Right hindlimb (tissue), 1 donor: ENCODE data around the gene KIAA1958.

Source experiments
- DNase-seq: peaks from one replicate; pipeline ENCODE4 v3.0.0-alpha.2; 2018

The KIAA1958 gene

DNA sequence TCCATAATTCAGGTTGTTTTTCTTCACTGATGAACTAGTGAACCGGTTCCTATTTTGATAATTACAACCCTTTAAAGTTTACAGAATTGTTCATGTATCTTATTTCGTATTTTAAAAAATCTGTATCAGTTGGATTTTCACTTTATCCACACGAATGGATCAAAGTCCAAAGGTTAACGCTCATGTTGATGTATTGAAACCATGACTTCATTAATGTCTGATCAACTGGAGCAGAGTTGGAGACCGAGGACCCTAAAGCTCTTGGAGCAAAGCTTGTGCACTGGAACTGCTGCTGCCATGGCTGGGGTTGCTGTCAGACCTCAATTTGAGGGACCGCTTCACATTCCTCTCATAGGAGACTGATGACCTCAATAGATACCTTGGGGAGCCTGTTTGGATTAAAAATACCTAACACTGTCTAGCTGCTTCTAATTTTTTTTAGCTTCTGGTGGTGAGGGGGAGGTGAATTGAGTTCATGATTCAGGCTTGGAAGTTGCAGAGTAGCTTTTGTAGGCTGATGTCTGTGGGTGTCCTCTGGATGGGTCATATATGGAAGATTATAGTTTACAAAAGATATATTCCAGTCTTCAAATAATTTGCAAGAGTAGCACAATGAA lies 45.1 kb downstream of the KIAA1958 start:
- no peak for DNase-seq

DNA sequence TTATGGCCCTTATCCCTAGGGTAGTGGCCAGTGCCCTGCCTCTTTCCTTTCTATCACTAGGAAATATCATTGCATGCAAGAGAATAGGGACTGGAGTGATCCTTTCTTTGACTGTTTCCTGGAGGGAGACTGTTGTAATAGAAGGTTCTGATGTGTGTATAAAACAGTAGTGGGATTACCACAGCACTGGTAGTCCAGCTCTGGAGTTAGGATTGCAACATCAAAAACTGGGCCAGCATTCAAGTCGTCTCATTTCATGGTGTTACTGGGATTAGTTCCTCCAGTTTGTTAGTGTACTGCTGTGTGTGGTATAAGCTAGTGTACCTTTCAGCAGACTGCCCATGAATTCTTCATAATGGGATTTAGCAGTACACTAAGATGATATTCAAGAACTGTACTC lies 45.8 kb downstream of the KIAA1958 start:
- no peak for DNase-seq

DNA sequence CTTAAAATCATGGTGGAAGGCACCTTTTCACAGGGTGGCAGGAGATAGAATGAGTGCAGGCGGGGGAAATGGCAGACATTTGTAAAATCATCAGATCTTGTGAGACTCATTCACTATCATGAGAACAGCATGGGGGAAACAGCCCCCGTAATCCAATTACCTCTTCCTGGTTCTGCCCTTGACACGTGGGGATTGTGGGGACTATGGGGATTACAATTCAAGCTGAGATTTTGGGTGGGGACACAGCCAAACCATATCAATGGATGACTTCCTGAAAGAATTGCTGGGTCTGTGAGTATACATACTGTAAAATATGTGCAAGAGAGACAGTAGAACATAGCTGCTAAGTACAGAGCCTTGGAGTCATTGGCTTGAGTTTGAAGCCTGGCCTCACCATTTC lies 47.0 kb downstream of the KIAA1958 start:
- DNase-seq = no peak

DNA sequence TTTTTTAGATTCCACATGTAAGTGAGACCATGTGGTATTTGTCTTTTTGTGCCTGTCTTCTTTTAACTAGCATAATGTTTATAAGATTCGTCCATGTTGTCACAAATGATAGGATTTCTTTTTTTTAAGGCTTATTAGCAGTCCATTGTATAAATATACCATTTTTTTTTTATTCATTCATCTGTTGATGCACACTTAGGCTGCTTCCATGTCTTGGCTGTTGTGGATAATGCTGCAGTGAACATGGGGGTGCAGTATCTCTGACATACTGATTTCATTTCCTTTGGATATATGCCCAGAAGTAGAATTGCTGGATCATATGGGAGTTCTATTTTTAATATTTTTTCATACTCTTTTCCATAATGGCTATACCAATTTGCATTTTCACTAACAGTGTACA lies 48.7 kb downstream of the KIAA1958 start:
- DNase-seq = no peak

DNA sequence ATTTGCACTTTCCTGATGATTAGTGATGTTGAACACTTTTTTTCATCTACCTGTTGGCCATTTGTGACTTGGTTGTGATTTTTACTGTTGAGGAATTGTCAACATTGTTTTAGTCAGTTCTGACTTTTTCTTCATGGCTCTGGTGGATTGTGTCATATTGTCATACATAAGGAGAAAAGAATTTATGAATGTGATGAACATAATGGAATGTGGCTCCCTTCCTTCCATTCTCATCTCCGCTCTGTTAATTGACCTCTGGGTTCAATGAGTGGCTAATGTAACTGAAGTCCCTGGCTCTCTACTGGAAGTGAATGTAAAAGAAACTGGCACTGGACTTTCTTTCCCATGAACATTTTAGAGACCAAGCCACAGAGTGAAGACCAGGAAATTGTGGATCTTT lies 49.2 kb downstream of the KIAA1958 start:
- no peak for DNase-seq

DNA sequence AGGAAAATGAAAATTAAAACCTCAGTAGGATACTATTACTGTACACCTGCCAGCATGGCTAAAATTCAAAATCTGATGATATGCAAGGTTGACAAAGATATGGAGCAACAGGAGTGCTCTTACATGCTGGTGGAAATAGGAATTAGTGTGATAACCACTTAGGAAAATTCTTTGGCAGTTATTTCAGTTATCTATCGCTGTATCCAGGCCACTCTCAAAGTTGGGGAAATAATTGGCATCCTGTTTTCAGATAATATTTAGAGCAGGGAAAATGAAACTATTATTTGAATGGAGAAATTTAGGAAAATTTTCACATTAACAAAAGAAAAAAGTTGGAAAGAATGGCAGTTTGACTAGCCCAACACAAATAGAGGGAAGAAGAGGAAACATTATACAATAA lies 50.9 kb downstream of the KIAA1958 start:
- DNase-seq = no peak

DNA sequence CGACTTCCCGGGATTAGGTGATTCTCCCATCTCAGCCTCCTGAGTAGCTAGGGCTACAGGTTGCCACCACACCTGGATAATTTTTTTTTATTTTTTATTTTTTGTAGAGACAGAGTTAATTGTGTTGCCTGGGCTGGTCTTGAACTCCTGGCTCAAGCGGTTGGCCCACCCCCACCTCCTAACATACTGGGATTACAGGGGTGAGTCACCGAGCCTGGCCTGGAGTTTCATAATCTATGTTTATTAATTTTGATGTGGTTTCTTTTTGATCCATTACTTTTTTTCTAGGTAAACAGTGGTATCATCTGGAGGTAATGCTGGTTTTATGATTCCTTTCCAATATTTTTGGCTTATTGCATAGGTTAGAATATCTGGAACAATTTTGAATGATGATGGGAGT lies 54.2 kb downstream of the KIAA1958 start:
- DNase-seq = no peak

DNA sequence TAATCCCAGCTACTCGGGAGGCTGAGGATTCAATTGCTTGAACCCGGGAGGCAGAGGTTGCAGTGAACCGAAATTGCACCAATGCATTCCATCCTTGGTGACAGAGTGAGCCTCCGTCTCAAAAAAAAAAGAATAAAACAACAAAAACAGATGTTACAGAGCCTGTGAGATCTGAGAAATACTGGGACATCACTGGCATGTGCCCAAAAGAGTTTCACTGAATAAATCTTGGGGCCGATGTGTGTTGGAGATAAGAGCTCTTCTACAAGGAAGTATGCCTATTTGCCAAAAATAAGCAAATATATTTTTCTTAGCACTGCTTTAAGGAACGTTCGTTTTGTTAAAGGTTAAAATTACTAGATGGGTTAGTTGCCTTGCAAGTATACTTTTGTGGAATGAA lies 55.1 kb downstream of the KIAA1958 start:
- no peak for DNase-seq

DNA sequence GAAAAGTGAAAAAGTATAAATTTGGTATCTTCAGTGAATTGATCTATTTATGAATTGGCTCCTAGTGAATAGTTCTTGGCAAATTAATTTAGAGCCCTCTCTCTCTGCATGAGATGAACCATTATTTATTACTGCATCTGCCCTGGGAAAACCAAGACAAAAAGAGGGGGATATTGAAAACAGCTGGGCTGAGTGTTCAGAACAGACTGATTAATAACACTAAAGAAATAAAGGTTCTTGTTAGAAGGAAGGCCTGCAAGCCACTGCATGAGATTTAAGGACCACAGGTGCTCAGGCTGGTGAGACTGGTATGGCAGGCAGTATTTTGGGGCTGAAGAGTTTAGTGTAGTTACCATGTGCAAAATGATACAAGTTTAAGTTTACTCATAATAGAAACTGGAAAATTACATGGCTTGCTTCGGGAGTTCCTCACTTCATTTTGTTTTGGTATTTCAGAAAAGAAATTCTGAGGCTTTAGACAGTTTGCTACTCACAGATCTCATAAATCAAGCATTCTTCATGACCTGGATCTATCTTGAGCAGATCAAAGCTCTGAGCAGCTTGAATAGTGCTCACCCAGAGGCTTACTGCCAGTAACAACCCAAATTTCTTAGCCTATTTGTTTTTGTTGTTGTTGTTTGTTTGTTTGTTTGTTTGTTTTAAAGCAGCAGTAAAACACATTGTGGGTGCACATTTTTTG lies 56.1 kb downstream of the KIAA1958 start:
- no peak for DNase-seq

DNA sequence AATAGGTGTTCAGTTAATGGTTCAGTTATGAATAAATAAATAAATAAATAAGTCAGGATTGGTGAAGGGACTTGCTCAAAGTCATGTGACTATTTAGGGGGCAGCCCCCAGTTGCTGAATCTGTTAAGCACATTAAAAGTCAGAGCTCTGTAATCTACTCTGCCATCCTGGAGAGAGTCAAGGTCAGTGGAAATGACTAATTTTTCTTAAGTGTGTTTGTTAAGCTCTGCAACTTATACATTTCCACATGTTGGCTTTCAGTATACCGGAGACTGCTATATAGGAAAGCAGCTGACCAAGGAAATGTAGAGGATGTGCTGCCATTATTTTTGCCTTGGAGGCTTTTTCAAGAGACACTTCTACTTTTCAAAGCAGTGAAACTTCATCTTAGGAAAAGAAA lies 57.9 kb downstream of the KIAA1958 start:
- DNase-seq = no peak

DNA sequence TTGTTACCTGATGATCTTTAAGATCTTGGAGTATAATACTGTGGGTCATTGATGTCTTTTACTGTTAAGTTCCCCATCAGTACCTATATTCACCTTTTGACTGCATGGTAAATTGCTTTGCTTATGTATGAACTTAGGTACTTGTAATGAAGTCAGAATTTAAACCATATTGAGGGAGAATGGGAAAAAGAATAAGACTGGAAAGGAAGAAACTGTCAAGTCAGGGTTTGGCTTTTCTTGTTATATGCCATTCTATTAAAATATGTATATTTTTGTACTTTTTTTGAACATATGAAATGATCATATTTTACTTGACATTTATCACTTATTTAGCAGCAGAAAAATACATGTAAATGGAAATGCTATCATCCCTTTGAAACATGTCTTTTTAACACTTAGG lies 58.6 kb downstream of the KIAA1958 start:
- DNase-seq = no peak

DNA sequence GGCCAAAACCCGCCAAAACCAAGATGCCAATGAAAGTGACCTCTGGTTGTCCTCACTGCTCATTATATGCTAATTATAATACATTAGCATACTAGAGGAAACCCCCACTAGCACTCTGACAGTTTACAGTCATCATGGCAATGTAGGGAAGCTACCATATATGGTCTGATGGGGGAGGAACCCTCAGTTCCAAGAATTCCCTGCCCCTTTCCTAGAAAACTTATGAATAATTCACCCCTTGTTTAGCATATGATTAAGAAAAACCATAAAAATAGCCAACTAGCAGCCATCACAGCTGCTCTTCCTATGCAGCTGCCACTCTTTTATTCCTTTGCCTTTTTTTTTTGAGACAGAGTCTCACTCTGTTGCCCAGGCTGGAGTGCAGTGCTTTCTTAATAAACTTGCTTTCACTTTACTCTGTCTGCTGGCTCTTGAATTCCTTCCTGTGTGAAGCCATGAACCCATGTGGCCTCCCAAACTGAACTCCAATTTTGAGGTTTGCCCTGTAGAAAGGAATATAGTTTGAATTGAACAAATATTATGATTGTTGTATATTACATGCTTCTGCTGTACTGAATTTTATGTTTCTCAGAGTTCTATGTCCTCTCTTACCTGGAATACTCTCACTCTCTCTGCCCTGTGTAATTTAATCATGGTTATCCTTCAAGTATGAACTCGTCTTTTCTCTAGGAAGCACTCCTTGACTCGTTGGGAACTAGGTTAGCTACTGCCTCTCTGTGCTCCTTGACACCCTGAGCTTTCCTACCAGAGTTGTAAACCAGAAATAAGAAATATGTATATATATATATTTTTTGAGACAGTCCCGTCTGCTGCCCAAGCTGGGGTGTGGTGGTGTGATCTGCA lies 59.8 kb downstream of the KIAA1958 start:
- DNase-seq = no peak

DNA sequence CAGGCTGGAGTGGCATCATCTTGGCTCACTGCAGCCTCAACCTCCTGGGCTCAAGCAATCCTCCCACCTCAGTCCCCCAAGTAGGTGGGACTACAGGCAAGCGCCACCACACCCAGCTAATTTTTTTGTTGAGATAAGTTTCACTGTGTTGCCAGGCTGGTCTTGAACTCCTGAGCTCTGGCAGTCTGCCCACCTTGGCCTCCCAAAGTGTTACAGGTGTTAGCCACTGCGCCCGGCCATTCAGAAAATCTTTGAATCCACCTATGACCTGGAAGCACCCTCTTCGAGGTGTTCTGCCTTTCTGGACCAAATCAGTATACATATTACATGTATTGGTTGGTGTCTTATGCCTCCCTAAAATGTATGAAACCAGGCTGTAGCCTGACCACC lies 61.4 kb downstream of the KIAA1958 start:
- no peak for DNase-seq

DNA sequence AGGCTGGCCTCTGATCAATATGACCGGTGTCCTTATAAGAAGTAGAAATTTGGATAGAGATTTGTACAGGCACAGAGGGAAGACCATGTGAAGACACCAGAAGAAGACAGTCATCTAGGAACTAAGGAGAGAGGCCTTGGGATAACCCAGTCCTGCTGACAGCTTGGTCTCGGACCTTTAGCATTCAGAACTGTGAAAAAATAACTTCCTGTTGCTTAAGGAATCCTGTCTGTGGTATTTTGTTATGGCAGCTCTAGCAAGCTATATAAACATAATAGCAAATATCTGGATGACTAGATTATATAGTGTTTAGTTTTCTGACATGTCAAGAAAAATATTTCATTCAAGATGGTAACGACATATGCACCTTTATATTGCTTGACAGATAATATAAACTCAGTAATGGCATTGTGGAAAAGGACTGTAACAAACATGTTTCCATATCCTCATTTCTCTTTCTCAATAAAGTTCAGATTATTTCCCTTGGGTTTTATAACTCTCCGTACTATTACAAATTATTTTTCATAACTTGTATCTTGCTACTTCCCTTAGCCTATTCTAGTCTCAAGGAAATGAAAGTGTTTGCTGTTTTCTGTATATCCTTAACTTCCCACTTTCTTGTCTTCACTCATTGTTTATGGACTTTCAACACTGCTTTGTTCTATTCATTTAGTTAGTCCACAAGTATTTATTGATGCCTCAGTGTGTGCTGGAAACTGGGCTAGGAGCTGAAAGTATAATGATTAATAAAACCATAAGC lies 62.4 kb downstream of the KIAA1958 start:
- DNase-seq = no peak

DNA sequence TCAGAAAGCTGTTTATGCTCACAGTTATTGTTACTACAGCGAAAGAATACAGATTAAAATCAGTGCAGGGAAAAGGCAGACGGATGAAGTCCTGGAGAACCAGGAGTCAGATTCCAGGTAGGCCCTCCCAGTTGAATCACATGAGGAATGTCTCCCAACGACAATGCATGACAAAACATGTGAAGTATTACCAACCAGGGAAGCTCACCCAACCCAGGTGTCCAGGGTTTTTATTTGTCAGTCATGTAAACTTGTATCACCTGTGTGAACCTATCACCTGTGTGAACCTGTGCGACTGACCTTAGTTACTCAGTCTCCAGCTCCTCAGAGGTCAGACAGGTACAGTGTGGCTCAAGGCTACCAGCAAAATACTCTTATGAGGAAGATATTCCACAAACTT lies 63.9 kb downstream of the KIAA1958 start:
- no peak for DNase-seq

DNA sequence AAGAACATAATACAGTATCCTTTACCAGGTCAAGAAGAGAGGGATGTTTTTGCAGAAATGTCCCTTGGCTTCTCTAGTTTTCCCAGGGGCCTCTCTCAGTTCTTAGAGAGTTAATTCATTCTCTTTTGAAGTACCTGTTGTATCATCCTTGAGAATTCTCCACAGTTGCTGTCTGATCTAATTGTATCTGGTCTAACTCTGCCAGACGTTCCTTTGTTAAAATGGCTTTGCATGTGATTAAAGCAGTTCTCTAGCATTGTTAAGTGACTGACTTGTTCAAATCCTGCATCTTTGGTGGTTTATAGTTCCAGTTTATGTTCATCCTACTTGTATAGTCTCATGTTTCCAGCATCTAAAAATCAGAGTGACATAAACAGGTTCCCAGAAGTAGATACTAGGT lies 65.0 kb downstream of the KIAA1958 start:
- DNase-seq = no peak

DNA sequence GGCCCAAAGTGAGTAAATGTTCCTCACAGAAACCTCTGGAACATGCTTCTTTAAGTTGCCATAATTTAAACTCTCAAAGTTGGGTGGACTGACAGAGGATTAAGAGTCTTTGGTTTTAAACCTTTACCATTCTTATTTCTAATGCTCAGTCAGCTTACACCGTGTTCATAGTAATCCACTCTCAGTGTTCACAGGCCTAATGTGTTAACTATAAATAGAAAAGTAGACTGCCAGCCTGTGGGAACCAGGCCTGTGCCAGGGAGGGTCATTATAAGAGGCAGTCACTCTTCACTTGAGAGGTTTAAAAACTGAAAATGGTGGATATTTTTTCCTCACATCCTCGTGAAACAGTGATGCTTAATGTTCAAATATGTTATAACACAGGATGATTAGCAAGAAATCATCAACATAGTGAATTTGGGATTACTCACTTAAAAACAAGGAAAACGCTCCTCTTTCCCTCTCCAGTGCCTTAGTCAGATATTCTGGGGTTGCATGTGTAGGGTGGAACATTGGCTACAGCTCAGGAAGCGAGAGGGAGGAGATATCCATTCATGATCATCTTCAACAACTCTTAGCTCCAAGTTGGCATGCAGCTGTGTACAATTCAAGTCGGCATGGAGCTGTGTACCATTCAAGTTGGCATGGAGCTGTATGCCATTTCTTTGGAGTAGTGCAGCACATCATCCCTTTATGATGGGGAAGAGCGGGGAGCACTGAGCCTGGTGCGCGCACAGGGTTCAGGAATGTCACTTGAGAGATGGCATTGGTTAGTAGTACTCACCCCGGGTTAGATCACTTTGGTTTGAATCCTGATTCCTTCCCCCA lies 65.8 kb downstream of the KIAA1958 start:
- no peak for DNase-seq

DNA sequence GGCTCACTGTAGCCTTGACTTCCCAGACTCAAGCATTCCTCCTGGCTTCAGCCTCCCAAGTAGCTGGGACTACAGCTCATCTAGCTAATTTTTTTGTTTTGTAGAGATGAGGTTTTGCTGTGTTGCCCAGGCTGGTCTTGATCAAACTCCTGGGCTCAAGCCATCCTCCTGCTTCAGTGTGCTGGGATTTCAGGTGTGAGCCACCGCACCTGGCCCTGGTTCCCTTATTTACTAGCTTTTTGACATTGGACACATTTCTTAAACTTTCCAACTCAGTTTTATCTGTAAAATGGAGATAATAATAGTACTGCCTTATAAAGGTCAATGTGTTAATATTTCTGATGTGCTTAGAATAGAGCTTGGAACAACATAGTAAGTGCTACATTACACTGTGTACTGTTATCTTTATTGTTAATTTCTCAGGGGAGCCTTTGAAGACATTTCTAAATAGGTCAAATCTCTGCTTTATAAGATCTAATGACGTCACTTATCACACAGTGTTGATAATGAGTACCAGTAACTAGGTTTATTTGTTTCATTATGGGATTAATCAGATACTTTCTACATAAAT lies 66.7 kb downstream of the KIAA1958 start:
- no peak for DNase-seq

DNA sequence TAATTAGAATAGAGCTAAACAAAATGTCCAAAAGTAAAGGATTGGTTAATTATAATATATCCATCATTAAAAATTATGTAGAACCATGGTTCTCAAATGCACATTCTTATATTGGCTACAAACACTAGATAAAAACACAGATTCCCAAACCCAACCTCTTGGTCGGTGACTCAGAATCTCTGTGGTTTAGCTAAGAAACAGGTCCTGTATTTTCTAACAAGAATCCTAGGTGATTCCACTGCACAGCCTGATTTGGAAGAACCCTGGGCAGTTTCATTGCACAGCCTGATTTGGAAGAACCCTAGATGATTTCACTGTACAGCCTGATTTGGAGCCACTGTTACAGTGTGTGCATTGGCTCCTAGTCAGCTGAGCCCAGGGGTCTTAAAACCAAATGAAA lies 67.9 kb downstream of the KIAA1958 start:
- DNase-seq = no peak

DNA sequence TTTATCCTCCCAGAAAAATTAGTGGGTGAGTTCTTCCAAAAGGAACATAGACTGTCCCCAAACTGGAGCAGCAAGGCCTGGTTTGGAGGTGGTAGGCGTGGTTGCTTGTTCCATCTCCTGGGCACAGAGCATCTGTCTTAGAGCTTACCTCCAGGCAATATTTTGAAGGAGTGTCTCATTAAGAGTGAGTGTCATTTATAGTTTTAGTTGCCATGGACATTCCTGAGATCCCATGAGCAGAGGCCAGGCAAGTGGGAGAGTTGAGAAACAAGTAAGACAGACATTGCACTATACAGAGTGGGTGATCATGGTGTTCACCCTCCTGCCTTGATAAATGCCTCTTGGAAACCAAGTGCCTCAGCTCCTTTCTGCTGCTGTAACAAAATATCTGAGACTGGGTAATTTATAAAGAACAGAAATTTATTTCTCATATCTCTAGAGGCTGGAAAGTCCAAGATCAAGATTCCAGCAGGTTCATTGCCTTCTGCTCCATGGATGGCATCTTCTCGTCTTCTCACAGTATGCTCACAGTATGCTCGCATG lies 68.5 kb downstream of the KIAA1958 start:
- DNase-seq = no peak

DNA sequence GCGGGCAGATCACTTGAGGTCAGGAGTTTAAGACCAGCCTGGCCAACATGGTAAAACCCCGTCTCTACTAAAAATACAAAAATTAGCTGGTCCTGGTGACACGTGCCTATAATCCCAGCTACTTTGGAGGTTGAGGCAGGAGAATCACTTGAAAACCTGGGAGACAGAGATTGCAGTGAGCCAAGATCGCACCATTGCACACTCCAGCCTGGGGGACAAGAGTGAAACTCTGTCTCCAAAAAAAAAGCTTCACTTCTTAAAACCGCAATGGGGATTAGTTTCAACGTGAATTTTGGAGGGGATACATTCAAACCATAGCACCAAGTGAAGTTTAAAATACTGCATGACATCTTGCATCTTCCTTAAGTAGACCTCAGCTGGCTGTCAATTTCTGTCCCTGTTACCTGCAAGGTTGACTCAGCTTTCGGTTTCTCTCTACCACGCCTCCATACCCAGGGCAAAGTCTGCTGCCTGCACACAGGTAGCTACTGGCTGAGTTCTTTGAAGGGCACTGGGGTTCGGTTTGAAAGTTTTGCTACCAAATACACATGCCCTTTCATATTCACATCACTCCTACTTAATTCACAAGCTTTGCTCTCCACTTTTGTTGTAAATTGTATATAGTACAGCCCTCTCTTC lies 69.3 kb downstream of the KIAA1958 start:
- no peak for DNase-seq
